ENCODE data around the gene KRTAP9-1. TPM values are rescaled to one million over a fixed set of nuclear protein-coding genes. Genes with fewer than 3 reads are reported as not detected.
"Not testable (repeated sequence)": the region's sequence is repeated elsewhere in the genome, so short reads cannot be mapped to it uniquely, and the experiment has no call there.

KRTAP9-1 gene
- total RNA-seq, 1 experiment from 2014 or later, result not detected

DNA sequence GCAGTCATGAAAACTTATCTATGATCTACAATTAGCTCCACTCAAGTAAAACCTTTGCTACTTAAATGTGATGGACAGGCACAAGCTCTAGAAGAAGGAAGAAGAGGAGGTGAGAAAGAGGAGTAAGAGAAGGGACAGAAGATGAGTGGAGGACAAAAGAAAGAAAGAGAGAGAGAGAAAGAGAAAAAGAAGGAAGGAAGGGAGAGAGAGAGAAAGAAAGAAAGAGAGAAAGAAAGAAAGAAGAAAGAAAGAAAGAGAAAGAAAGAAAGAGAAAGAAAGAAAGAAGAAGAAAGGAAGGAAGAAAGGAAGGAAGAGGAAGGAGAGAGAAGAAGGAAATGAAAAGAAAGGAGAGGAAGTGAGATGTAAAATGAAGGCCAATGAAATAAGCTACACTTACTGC is 40.4 kb downstream of the KRTAP9-1 start:
- H3K36me3 ChIP-seq (ENCODE audit: low read depth, low read length), result no peaks in the 10 kb centered on the region
- H3K9me3 ChIP-seq (ENCODE audit: low read length), result no peaks in the 10 kb centered on the region
- intact Hi-C loops (cut with micrococcal nuclease), result no loop called here
- POLR2A ChIA-PET (ENCODE audit: unreplicated experiment), result no interaction called here
- H3K27me3 ChIP-seq (ENCODE audit: low read length), result no peaks in the 10 kb centered on the region
- no peak overlapping the region for H3K9ac ChIP-seq (ENCODE audit: low read length)
- no peak overlapping the region for H2AFZ ChIP-seq (ENCODE audit: low read length)
- H3K79me2 ChIP-seq (ENCODE audit: low read length), result no peaks in the 10 kb centered on the region
- TF ChIP-seq EZH2phosphoT487 (IDR thresholded peaks at IDR 0.05; ENCODE audit: borderline replicate concordance, low read length), result no peak
- no peak for TF ChIP-seq CTCF (conservative IDR thresholded peaks at IDR 0.05; ENCODE audit: low read depth, low read length)
- no peak for TF ChIP-seq EZH2 (IDR thresholded peaks at IDR 0.05; ENCODE audit: low read length, unreplicated experiment)
- BruUV-seq (replicated peaks), result no TSS peak
- H3F3A ChIP-seq (ENCODE audit: low read length, unreplicated experiment), result no peaks in the 10 kb centered on the region
- H4K20me1 ChIP-seq (ENCODE audit: low read length), result no peaks in the 10 kb centered on the region
- DNase-seq, result no peak
- no peak overlapping the region for H3K27ac ChIP-seq (ENCODE audit: low read length)
- no peak for ATAC-seq
- H3K4me2 ChIP-seq (ENCODE audit: low read length), result no peak overlapping the region
- H3K4me1 ChIP-seq (ENCODE audit: insufficient read depth, low read length), result no peaks in the 10 kb centered on the region
- no peak overlapping the region for H3K4me3 ChIP-seq (ENCODE audit: low read length)
- CTCF ChIA-PET, result no interaction called here
- no peaks in the 10 kb centered on the region for H3K9me2 ChIP-seq (replicated peaks; ENCODE audit: low read length)

DNA sequence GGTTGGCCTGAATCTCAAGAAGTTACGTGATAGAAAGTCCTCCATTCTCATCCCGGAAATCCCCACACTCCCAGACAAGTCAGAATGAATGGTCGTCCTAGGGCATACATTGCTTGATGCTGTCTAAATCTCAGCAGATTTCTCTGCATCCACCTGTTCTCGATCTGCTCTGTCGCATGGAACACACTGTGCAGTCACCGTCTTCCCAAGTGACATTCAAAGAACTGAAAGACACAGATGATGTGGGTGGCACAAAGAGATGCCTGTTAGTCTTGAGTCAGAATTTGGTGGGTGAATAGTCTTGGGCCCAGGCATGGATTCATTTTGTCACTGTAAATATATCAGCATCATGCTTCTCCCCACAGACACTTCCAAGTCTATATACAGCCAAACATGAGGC is 42.0 kb downstream of the KRTAP9-1 start:
- Histone ChIP-seq H3K4me2 (ENCODE audit: low read length) (no peak overlapping the region), H3K27ac (ENCODE audit: low read length) (no peak overlapping the region), H2AFZ (ENCODE audit: low read length) (no peak overlapping the region), H3K4me3 (ENCODE audit: low read length) (no peak overlapping the region), H3F3A (ENCODE audit: low read length, unreplicated experiment) (no peaks in the 10 kb centered on the region), H3K9ac (ENCODE audit: low read length) (no peak overlapping the region), H3K36me3 (ENCODE audit: low read depth, low read length) (no peaks in the 10 kb centered on the region), H4K20me1 (ENCODE audit: low read length) (no peaks in the 10 kb centered on the region), H3K4me1 (ENCODE audit: insufficient read depth, low read length) (no peaks in the 10 kb centered on the region), H3K79me2 (ENCODE audit: low read length) (no peaks in the 10 kb centered on the region), H3K9me2 (replicated peaks; ENCODE audit: low read length) (no peaks in the 10 kb centered on the region), H3K9me3 (ENCODE audit: low read length) (no peaks in the 10 kb centered on the region), H3K27me3 (ENCODE audit: low read length) (no peaks in the 10 kb centered on the region)
- DNase-seq (no peak), ATAC-seq (no peak)
- no peak for TF ChIP-seq EZH2 (IDR thresholded peaks at IDR 0.05; ENCODE audit: low read length, unreplicated experiment)
- no peak for TF ChIP-seq EZH2phosphoT487 (IDR thresholded peaks at IDR 0.05; ENCODE audit: borderline replicate concordance, low read length)
- no TSS peak for BruUV-seq (replicated peaks)
- ChIA-PET CTCF (no interaction called here), POLR2A (ENCODE audit: unreplicated experiment) (no interaction called here)
- intact Hi-C loops (cut with micrococcal nuclease), result no loop called here

- H3K79me2 ChIP-seq (ENCODE audit: low read length); CTCF ChIA-PET; H3K27ac ChIP-seq (ENCODE audit: low read length); H3K27me3 ChIP-seq (ENCODE audit: low read length); ATAC-seq; H3K4me1 ChIP-seq (ENCODE audit: insufficient read depth, low read length); H3K4me2 ChIP-seq (ENCODE audit: low read length); BruUV-seq (replicated peaks); H3K9me2 ChIP-seq (replicated peaks; ENCODE audit: low read length); intact Hi-C loops (cut with micrococcal nuclease); H3K4me3 ChIP-seq (ENCODE audit: low read length); H3K9ac ChIP-seq (ENCODE audit: low read length); H3K36me3 ChIP-seq (ENCODE audit: low read depth, low read length); POLR2A ChIA-PET (ENCODE audit: unreplicated experiment); DNase-seq; H4K20me1 ChIP-seq (ENCODE audit: low read length); H3F3A ChIP-seq (ENCODE audit: low read length, unreplicated experiment); H3K9me3 ChIP-seq (ENCODE audit: low read length); H2AFZ ChIP-seq (ENCODE audit: low read length): not testable (repeated sequence)
Observed at GRCh38 chr17:41232399-41233105, 42.9 kb downstream of the KRTAP9-1 start, which contains the start of gene KRTAP9-3. TSS of gene KRTAP9-3 (plus strand) at chr17:41232449. CDS start at chr17:41232502, 53 bp downstream.

DNA sequence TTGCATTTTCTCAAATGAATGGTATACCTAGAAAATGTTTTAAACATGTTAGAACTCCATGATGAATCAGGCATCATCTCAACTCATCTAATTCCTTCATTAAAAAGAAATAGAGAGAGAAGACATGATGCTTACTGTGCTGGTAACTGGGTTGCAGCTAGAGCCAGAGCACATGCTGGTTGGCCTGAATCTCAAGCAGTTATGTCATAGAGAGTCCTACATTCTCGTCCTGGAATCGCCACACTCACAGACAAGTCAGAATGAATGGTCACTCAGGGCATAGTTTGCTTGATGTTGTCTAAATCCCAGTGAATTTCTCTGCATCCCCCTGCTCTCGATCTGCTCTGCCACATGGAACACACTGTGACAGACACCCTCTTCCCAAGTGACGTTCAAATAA is 47.4 kb downstream of the KRTAP9-1 start:
- BruUV-seq (replicated peaks); H3K9me3 ChIP-seq (ENCODE audit: low read length); H4K20me1 ChIP-seq (ENCODE audit: low read length); H3K4me2 ChIP-seq (ENCODE audit: low read length); H3K27me3 ChIP-seq (ENCODE audit: low read length); H3K4me3 ChIP-seq (ENCODE audit: low read length); intact Hi-C loops (cut with micrococcal nuclease); H3K27ac ChIP-seq (ENCODE audit: low read length); H3K9ac ChIP-seq (ENCODE audit: low read length); DNase-seq; H3K9me2 ChIP-seq (replicated peaks; ENCODE audit: low read length); ATAC-seq; H3F3A ChIP-seq (ENCODE audit: low read length, unreplicated experiment); H3K36me3 ChIP-seq (ENCODE audit: low read depth, low read length); H2AFZ ChIP-seq (ENCODE audit: low read length); H3K79me2 ChIP-seq (ENCODE audit: low read length); CTCF ChIA-PET; H3K4me1 ChIP-seq (ENCODE audit: insufficient read depth, low read length); POLR2A ChIA-PET (ENCODE audit: unreplicated experiment): not testable (repeated sequence)

DNA sequence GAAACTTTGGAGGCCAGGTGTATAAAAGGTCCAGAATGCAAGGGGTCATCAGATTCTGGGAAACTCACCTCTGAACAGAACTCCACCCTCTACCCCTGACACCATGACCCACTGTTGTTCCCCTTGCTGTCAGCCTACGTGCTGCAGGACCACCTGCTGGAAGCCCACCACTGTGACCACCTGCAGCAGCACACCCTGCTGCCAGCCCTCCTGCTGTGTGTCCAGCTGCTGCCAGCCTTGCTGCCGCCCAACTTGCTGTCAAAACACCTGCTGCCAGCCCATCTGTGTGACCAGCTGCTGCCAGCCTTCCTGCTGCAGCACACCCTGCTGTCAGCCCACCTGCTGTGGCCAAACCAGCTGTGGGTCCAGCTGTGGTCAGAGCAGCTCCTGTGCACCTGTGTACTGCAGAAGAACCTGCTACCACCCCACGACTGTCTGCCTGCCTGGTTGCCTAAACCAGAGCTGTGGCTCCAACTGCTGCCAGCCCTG is 48.3 kb downstream of the KRTAP9-1 start, which contains the start of gene KRTAP9-8:
TSS of gene KRTAP9-8 (plus strand) at position 51 of the 489 bp plus-strand sequence. CDS start at position 104, 53 bp downstream.
- CTCF ChIA-PET; BruUV-seq (replicated peaks); H3K27me3 ChIP-seq (ENCODE audit: low read length); H3F3A ChIP-seq (ENCODE audit: low read length, unreplicated experiment); H3K79me2 ChIP-seq (ENCODE audit: low read length); H3K4me1 ChIP-seq (ENCODE audit: insufficient read depth, low read length); H3K4me3 ChIP-seq (ENCODE audit: low read length); H2AFZ ChIP-seq (ENCODE audit: low read length); H4K20me1 ChIP-seq (ENCODE audit: low read length); POLR2A ChIA-PET (ENCODE audit: unreplicated experiment); ATAC-seq; DNase-seq; H3K36me3 ChIP-seq (ENCODE audit: low read depth, low read length); H3K9me3 ChIP-seq (ENCODE audit: low read length); H3K4me2 ChIP-seq (ENCODE audit: low read length); H3K9me2 ChIP-seq (replicated peaks; ENCODE audit: low read length); intact Hi-C loops (cut with micrococcal nuclease); H3K27ac ChIP-seq (ENCODE audit: low read length); H3K9ac ChIP-seq (ENCODE audit: low read length): not testable (repeated sequence)
